Spleen (tissue), 7 donors: ENCODE measurements around the gene NTN4.

Experiments
- POLR2A ChIP-seq, 3 donors: fragments of 450-650 bp; IDR thresholded peaks; one replicate each; pipeline ENCODE4 v1.5.1; 2017; ENCODE audit warnings: antibody characterized with exemption in 3 of 3, mild to moderate bottlenecking in 1 of 3
- POLR2AphosphoS5 ChIP-seq, 3 donors: sonication (generic); formaldehyde crosslinking; IDR thresholded peaks; one replicate each; pipeline ENCODE4 v1.5.1; 2017; ENCODE audit warnings: antibody characterized with exemption in 3 of 3
- TF ChIP-seq, protein P1 (sequence below), 11 experiments: fragments of 200-600 bp in 7 of 11; fragments of 450-650 bp in 4 of 11; sonication (generic) in 4 of 11; IDR thresholded peaks in 8 of 11; conservative IDR thresholded peaks in 3 of 11; 1 replicate in 7 of 11; 2 replicates in 4 of 11; pipeline versions ENCODE4 v1.4.0 to v1.8.0; 2016 to 2021; ENCODE audit warnings: antibody characterized with exemption in 11 of 11, inconsistent platforms in 4 of 11, mild to moderate bottlenecking in 1 of 11
- donor health status: DM: no; HTN: no; CAD: no; lungs with moderate emphysema.
- donor health status: DM: no; HTN: no; CAD: no.
- donor health status: DM: no; HTN: no; CAD: no.

DNA sequence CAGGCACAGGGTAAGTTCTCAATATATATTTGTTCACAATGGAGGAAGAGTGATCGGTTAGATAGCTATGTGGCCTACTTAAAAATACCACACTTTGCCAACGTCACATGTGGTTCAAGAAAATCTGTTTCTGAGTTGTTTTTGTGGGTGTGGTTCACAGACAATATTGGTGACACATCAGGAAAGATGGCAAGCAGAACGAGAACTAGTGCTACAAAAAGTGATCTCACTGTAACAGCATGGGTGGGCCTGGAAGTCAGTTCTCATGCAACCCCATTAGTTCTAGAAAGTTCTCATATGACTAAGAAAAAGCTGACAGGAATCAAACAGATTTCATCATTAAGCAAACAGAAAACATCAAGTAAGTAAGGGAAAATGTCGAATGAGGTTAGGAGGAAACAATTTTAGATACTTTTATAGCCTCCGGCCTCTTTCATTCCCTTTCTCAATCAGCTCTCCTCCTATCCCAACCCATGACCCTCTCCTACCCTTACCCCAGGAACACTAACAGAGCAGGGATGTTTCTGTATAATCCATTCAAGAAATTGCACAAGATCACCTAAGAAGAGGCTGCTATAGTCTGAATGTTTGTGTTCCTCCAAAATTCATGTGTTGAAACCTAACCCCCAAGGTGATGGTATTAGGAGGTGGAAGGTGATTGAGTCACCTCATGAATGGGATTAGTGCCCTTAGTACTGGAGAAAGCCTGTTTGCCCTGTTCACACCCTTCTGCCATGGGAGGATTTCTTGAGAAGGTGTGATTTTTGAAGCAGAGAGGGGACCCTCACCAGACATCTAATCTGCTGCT, 15.5 kb upstream of the NTN4 start:
- TF ChIP-seq, protein P1, sequence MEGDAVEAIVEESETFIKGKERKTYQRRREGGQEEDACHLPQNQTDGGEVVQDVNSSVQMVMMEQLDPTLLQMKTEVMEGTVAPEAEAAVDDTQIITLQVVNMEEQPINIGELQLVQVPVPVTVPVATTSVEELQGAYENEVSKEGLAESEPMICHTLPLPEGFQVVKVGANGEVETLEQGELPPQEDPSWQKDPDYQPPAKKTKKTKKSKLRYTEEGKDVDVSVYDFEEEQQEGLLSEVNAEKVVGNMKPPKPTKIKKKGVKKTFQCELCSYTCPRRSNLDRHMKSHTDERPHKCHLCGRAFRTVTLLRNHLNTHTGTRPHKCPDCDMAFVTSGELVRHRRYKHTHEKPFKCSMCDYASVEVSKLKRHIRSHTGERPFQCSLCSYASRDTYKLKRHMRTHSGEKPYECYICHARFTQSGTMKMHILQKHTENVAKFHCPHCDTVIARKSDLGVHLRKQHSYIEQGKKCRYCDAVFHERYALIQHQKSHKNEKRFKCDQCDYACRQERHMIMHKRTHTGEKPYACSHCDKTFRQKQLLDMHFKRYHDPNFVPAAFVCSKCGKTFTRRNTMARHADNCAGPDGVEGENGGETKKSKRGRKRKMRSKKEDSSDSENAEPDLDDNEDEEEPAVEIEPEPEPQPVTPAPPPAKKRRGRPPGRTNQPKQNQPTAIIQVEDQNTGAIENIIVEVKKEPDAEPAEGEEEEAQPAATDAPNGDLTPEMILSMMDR (IDR thresholded peaks at IDR 0.05 in 8 of 11, conservative IDR thresholded peaks at IDR 0.05 in 3 of 11), result no peak
- TF ChIP-seq POLR2AphosphoS5 (IDR thresholded peaks at IDR 0.05), result no peak
- no peak for TF ChIP-seq POLR2A (IDR thresholded peaks at IDR 0.05)
